ENCODE data around the gene IFT43. TPM values are rescaled to one million over a fixed set of nuclear protein-coding genes. Genes with fewer than 3 reads are reported as not detected.

The IFT43 gene
- total RNA-seq, 1 experiment from 2014 or later = 18.6 TPM

- WGBS (ENCODE audit: extremely low coverage, insufficient read length, low lambda C conversion rate) = no CpG with 5 or more reads among the region's 10 CpGs
- H3K27me3 Mint-ChIP-seq (ENCODE audit: low read depth) = peaks cover 7% of the 10 kb centered on the region; the same call in 1 of the 2 replicates
Measured at GRCh38 chr14:76080025-76080424, 94.5 kb downstream of the IFT43 start.

More at GRCh38 chr14:76080025-76080424, 94.5 kb downstream of the IFT43 start:
- no peak overlapping the region for H2AK5ac ChIP-seq (ENCODE audit: insufficient read length, low read length)
- no peaks in the 10 kb centered on the region for H3K9me3 Mint-ChIP-seq
- H3K79me2 ChIP-seq (ENCODE audit: insufficient read depth, low read length) = no peaks in the 10 kb centered on the region
- H3K4me2 ChIP-seq (ENCODE audit: insufficient read depth, insufficient read length, low read length) = no peak overlapping the region
- DNase-seq = no peak
- no peak overlapping the region for H3K27ac ChIP-seq (ENCODE audit: insufficient read length, low read depth, low read length)
- H3K56ac ChIP-seq (ENCODE audit: insufficient read length, low read depth, low read length) = no peak overlapping the region
- TF ChIP-seq CTCF (conservative IDR thresholded peaks at IDR 0.05) = no peak
- H3K27ac Mint-ChIP-seq = no peak overlapping the region
- no peaks in the 10 kb centered on the region for H3K79me1 ChIP-seq (ENCODE audit: insufficient read depth, low read depth, low read length, poor library complexity, severe bottlenecking)
- no peak overlapping the region for H4K91ac ChIP-seq (ENCODE audit: insufficient read length, low read depth, low read length)
- H3K14ac ChIP-seq (ENCODE audit: insufficient read depth, low read length) = peak overlapping the region; percentile 50
- H3K23me2 ChIP-seq (ENCODE audit: insufficient read length, low read depth, low read length, poor library complexity, severe bottlenecking) = no peaks in the 10 kb centered on the region
- H3K27me3 ChIP-seq (ENCODE audit: insufficient read depth, low read length) = no peaks in the 10 kb centered on the region
- H4K8ac ChIP-seq (replicated peaks; ENCODE audit: insufficient read length, low read depth, low read length) = no peak overlapping the region
- no peak overlapping the region for H2AFZ ChIP-seq (ENCODE audit: low read length)
- H2BK20ac ChIP-seq (ENCODE audit: low read depth, low read length, poor library complexity, severe bottlenecking) = no peak overlapping the region
- H3K4me1 Mint-ChIP-seq = peaks cover 31 to 36% of the 10 kb centered on the region in 2 experiments
- peaks cover 4% of the 10 kb centered on the region; the same call in 1 of the 2 replicates for H3K4me1 ChIP-seq (ENCODE audit: insufficient read depth, low read length)
- no peak overlapping the region for H3T11ph ChIP-seq (ENCODE audit: low read length)
- H2BK5ac ChIP-seq (ENCODE audit: insufficient read length, low read length) = no peak overlapping the region
- H3K18ac ChIP-seq (ENCODE audit: insufficient read length, low read depth, low read length) = no peak overlapping the region
- no peak overlapping the region for H2BK15ac ChIP-seq (ENCODE audit: low read depth, low read length)
- no peak overlapping the region for H2BK12ac ChIP-seq (ENCODE audit: insufficient read length, low read depth, low read length)
- no peak overlapping the region for H3K4ac ChIP-seq (ENCODE audit: low read depth, low read length)
- no peaks in the 10 kb centered on the region for H4K20me1 ChIP-seq (ENCODE audit: control insufficient read depth, insufficient read depth, insufficient read length)
- no peak overlapping the region for H3K4me3 Mint-ChIP-seq
- H3K9ac ChIP-seq (ENCODE audit: extremely low read depth, insufficient read length, low read length) = no peak overlapping the region
- peaks cover 0 to 7% (median 0%) of the 10 kb centered on the region in 3 experiments; a peak in 2 of 7 replicates for H3K36me3 Mint-ChIP-seq (ENCODE audit: insufficient read depth in 1 of 3, low read depth in 3 of 3)
- H4K5ac ChIP-seq (ENCODE audit: insufficient read length, low read depth, low read length) = no peak overlapping the region
- no peaks in the 10 kb centered on the region for H3K9me3 ChIP-seq (ENCODE audit: control insufficient read depth, low read depth, low read length)
- no peak overlapping the region for H3K23ac ChIP-seq (ENCODE audit: insufficient read length, low read depth, low read length)
- no peak overlapping the region for H2BK120ac ChIP-seq (ENCODE audit: low read depth, low read length, poor library complexity, severe bottlenecking)
